HFF-Myc (cell line): ENCODE results near the gene TAF6L.
"Not testable (repeated sequence)": the region's sequence is repeated elsewhere in the genome, so short reads cannot be mapped to it uniquely, and the experiment has no call there.

ENCODE experiments used
- DNase-seq: peaks from one replicate; pipeline ENCODE4 v3.0.0-alpha.2; 2011; ENCODE audit warnings: low read depth; ENCODE audit errors: extremely low read depth
- H3K4me3 ChIP-seq: replicated peaks from 2 replicates; pipeline ENCODE4 v1.5.1; 2011; ENCODE audit warnings: low read depth, mild to moderate bottlenecking, control low read depth, low read length
- CTCF ChIP-seq: IDR thresholded peaks from 2 replicates; pipeline ENCODE4 v1.5.1; 2012; ENCODE audit warnings: mild to moderate bottlenecking, low read depth, low read length, control low read depth; ENCODE audit errors: missing control alignments

TAF6L gene

DNA sequence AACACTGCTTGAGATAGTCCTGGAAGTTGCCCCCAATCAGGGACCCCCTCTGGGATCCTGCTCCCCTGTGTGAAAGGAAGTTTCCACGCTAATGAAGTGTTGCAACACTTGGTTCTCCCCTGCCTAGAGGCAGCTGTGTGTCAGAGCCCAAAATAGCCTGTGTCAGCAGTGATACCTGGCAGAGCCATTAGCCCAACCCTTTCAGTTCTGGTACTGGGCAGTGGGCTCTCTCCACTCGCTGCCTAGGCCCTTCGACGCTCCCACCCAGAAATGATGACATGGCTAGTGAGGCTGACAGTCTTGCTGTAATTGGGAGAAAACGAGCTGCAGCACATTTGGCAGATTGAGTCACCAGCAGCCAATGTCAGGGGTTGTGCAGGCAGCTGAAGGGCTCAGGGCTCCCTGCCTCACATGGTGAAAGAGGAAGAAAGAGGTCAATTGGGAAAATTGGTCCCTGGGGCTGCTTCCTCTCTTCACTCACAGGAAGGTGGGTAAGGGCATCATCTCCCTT lies 35.5 kb downstream of the TAF6L start:
- H3K4me3 ChIP-seq = no peak overlapping the region; the same call in 1 of the 2 replicates
- DNase-seq = no peak
- TF ChIP-seq CTCF = no peak

DNA sequence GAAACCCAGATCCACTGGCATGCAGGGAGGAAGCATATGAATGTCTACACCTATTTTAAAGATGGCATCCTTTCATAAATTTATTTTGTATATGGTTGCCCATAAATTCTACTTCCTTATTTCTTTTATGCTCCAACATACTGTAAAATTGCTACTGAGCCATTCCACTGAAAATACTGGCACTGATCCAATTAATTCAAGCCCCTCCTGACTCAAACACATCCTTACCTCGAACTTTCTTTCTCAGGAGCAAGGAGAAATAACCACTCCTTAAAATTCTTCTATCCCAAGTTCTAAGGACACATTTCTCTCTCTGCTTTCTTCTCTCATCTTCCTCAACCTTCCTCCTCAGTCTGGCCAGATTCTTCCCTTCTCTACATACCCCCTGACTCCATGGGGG lies 39.6 kb downstream of the TAF6L start:
- no peak overlapping the region for H3K4me3 ChIP-seq
- no peak for DNase-seq
- no peak for TF ChIP-seq CTCF

DNA sequence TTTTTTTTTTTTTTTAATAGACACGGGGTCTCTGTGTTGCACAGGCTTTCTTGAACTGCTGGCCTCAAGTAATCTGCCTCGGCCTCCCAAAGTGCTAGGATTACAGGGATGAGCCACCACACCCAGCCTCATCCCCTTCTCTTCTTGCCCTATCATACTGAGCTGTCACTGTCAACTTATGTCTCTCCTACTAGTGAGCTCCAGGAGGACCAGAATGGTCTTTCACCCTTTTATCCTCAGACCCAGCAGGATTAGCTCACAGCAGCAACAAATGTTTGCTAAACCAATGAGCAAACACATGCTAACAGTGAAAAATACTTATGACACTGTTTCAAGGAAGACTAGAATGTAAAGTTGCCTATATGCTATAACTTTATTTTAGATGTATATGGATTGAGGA lies 40.5 kb downstream of the TAF6L start:
- no peak for TF ChIP-seq CTCF
- no peak for DNase-seq
- H3K4me3 ChIP-seq = no peak overlapping the region

DNA sequence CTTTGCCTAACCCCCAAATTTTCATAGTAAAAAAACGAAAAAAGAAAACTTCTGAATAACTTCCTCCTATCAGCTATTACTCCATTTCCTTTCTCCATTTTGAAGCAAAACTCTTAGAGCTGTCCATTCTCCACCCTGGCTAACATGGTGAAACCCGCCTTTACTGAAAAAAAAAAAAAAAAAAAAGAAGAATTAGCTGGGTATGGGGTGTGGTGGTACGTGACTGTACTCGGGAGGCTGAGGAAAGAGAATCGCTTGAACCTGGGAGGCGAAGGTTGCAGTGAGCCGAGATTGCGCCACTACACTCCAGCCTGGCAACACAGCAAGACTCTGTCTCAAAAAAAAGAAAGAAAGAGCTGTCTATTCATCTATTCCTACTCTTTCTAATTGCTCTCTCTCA lies 45.4 kb downstream of the TAF6L start:
- no peak for TF ChIP-seq CTCF
- DNase-seq = no peak
- no peak overlapping the region for H3K4me3 ChIP-seq

GRCh38 chr11:62817129-62817528 lies 45.9 kb downstream of the TAF6L start:
- no peak for DNase-seq
- no peak for TF ChIP-seq CTCF
- H3K4me3 ChIP-seq = no peak overlapping the region

DNA sequence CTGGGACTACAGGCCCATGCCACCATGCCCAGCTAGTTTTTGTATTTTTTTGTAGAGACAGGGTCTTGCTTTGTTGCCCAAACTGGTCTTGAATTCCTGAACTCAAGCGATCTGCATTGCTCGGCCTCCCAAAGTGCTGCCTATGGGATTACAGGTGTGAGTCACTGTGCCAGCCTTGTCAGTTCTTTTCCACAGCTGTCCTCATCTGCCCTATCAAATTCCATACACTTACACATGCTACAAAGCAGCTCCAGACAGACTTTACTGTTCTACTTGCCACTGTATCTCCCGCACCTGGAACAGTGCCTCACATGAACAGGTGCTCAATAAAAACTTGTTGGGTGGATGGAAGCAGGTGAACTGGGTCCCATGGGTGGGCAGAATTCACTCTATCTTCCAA lies 52.5 kb downstream of the TAF6L start:
- no peak overlapping the region for H3K4me3 ChIP-seq
- DNase-seq = no peak
- no peak for TF ChIP-seq CTCF

DNA sequence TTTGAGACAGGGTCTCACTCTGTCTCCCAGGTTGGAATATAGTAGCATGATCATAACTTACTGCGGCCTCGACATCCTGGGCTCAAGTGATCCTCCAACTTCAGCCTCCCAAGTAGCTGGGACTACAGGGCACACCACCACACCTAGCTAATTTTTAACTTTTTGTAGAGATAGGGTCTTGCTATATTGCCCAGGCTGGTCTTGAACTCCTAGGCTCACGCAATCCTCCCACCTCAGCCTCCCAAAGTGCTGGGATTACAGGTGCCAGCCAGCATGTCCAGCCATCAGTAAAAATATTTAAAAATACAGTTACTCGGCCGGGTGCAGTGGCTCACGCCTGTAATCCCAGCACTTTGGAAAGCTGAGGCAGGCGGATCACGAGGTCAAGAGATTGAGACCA lies 56.9 kb downstream of the TAF6L start:
- DNase-seq = not testable (repeated sequence)

More for the DNA sequence above, 56.9 kb downstream of the TAF6L start:
- not testable (repeated sequence) for H3K4me3 ChIP-seq
